Heart right ventricle (tissue), 16 donors: ENCODE measurements around the gene REX1BD. TPM values are rescaled to one million over a fixed set of nuclear protein-coding genes. Genes with fewer than 3 reads are reported as not detected.
A peak's percentile ranks its signal among the peaks of the same experiment; 100 is the strongest.

Experiments
- ATAC-seq, 8 donors: fragments of 200-7000 bp; cut with Tn5 transposase; one replicate each; pipeline ENCODE4 v1.9.1; 2020; ENCODE audit warnings: mild to moderate bottlenecking in 8 of 8, moderate library complexity in 8 of 8, moderate number of reproducible peaks in 1 of 8
- DNase-seq, 2 donors: peaks; one replicate each; pipeline ENCODE4 v3.0.0-alpha.2; 2020
- H3K27ac ChIP-seq, 10 donors: fragments of 200-600 bp; sonication (generic) in 2 of 10; one replicate each; pipeline versions ENCODE4 v1.5.0 to v1.8.0; 2020 to 2022; ENCODE audit warnings: mild to moderate bottlenecking in 3 of 10
- H3K27me3 ChIP-seq, 7 donors: fragments of 200-600 bp; one replicate each; pipeline ENCODE4 v1.8.0; 2021 to 2022; ENCODE audit warnings: mild to moderate bottlenecking in 2 of 7
- H3K36me3 ChIP-seq, 9 donors: fragments of 200-600 bp; sonication (generic) in 1 of 9; one replicate each; pipeline versions ENCODE4 v1.5.0 to v1.8.0; 2020 to 2022; ENCODE audit warnings: mild to moderate bottlenecking in 2 of 9
- H3K4me1 ChIP-seq, 9 donors: fragments of 200-600 bp; sonication (generic) in 1 of 9; one replicate each; pipeline versions ENCODE4 v1.5.0 to v1.8.0; 2020 to 2022; ENCODE audit warnings: mild to moderate bottlenecking in 4 of 9
- H3K4me3 ChIP-seq, 10 donors: fragments of 200-600 bp; sonication (generic) in 2 of 10; one replicate each; pipeline versions ENCODE4 v1.5.0 to v1.8.0; 2020 to 2022; ENCODE audit warnings: mild to moderate bottlenecking in 7 of 10, moderate library complexity in 2 of 10
- H3K9me3 ChIP-seq, 11 donors: fragments of 200-600 bp in 10 of 11; sonication (generic) in 2 of 11; one replicate each; pipeline versions ENCODE4 v1.5.0 to v1.8.0; 2013 to 2022; ENCODE audit warnings: mild to moderate bottlenecking in 2 of 11, control low read depth in 1 of 11, moderate library complexity in 1 of 11
- CTCF ChIP-seq, 9 donors: fragments of 200-600 bp; sonication (generic) in 2 of 9; IDR thresholded peaks; one replicate each; pipeline versions ENCODE4 v1.5.0 to v1.8.0; 2021 to 2022; ENCODE audit warnings: antibody characterized with exemption in 9 of 9, mild to moderate bottlenecking in 5 of 9, moderate library complexity in 1 of 9
- WGBS, 2 donors: extraction: QIAGEN DNeasy Blood & Tissue Kit; methylation state at CpG; one replicate each; pipeline ENCODE4 v1.1.7; 2013; ENCODE audit warnings: inconsistent platforms in 1 of 2; 5-methylcytosine and 5-hydroxymethylcytosine counted together
- intact Hi-C, 10 donors: fragments of 100-400 bp; cut with DNase I; formaldehyde crosslinking; loops; one replicate each; pipeline versions ENCODE4 v1.11.1 to v1.14.2; 2022
- polyA plus RNA-seq, 2 donors: library from polyadenylated mRNA; stranded (reverse); fragments of 200-250 nt; gene quantifications; one replicate each; pipeline ENCODE4 v1.2.3, GENCODE V29; 2013
- total RNA-seq, 10 donors: library from RNA; stranded (reverse); fragmentation: NEBNext Ultra II Directional in 3 of 10; extraction: Animal tissue kit (Norgen Biotek cat#: 25700) in 3 of 10; gene quantifications; one replicate each; pipeline versions ENCODE4 v1.2.1 to v1.2.4, GENCODE V29; 2021 to 2023
- donor health status: Arrhythmogenic right ventricular cardiomyopathy.
- donor health status: ischemic (EF 13 %, LVEDD 7.1; RV severe dilation, severe dysfunction).
- donor health status: healthy with polysubstance abuse.
- donor health status: DM: no; HTN: yes; CAD: no.
- donor health status: DM: no; HTN: no; CAD: no.
- donor health status: ischemic (EF 25% LVEDD 6.9; RV normal size, moderate dysfunction).
- donor health status: ischemic (EF 25% LVEDD 5.7; RV mildly dilated, moderate dysfunction).
- donor health status: healthy.
- donor health status: DM: yes; HTN: yes; CAD: no.
- donor health status: Ischemic cardiomyopathy.
- donor health status: ischemic (EF 35%, LVEDD 5.7; RV mildly dilated, moderate dysfunction).
- donor health status: nonischemic (EF 11% LVEDD 7.7; RV severe dilation, severe dysfunction).
- donor health status: DM: yes; HTN: yes; CAD: no.
- donor health status: PGD.
- donor health status: ischemic (EF 29% LVEDD 5.4; RV normal size, mild dysfunction).
- donor health status: nonischemic (EF 23%, LVEDD 6.1; RV moderate dilation, normal function).

REX1BD gene
- total and polyA plus RNA-seq, 12 donors = 58.5 to 107 (median 68.7) TPM

- no peak for TF ChIP-seq CTCF (IDR thresholded peaks at IDR 0.05)
- Histone ChIP-seq H3K4me1 (no peaks in the 10 kb centered on the region), H3K4me3 (no peak overlapping the region), H3K9me3 (no peaks in the 10 kb centered on the region), H3K27me3 (no peaks in the 10 kb centered on the region), H3K27ac (no peak overlapping the region), H3K36me3 (no peaks in the 10 kb centered on the region)
- ATAC-seq (no peak), DNase-seq (no peak)
- intact Hi-C loops = no loop called here
- 67 to 68% methylated on average over 6 of the region's 6 CpGs for WGBS, 2 donors
Measured at GRCh38 chr19:18551631-18552030, 37.0 kb upstream of the REX1BD start.

GRCh38 chr19:18557411-18558201 lies 31.0 kb upstream of the REX1BD start, which contains the start of gene KXD1:
TSS of gene KXD1 (plus strand) at chr19:18557870. CDS start at chr19:18562057, 4,187 bp downstream.
- ATAC-seq (peak; percentile 96 to 99 (median 98)), DNase-seq (peak; percentile 96 to 99)
- 1% methylated on average over 58 of the region's 58 CpGs for WGBS, 2 donors
- peaks cover 4 to 45% (median 28%) of the 10 kb centered on the region in 9 donors for H3K4me1 ChIP-seq
- peak within 1 kb of the TSS; percentile 71 to 96 (median 87) for H3K4me3 ChIP-seq
- H3K36me3 ChIP-seq = peaks cover 0 to 18% (median 0%) of the 10 kb centered on the region in 9 donors
- intact Hi-C loops = loop anchor here in 4 of 10 donors (1.0 to 5.0 kb wide), 4 partner anchors 14 to 80 kb away; partner anchors contain the start of genes ELL (in 4 of the 4) and FKBP8 (in 1 of the 4)
- H3K27ac ChIP-seq = peak within 1 kb of the TSS; percentile 66 to 98 (median 95)
- H3K27me3 ChIP-seq = no peaks in the 10 kb centered on the region
- H3K9me3 ChIP-seq = no peaks in the 10 kb centered on the region
- no peak for TF ChIP-seq CTCF (IDR thresholded peaks at IDR 0.05)

- TF ChIP-seq CTCF (IDR thresholded peaks at IDR 0.05) = no peak
- intact Hi-C loops = loop anchor here in 3 of 10 donors (5.0 kb wide), 2 partner anchors 36 to 81 kb away; partner anchors contain the start of gene ELL (in 3 of the 3)
- Histone ChIP-seq H3K9me3 (no peaks in the 10 kb centered on the region), H3K4me1 (peaks cover 4 to 46% (median 28%) of the 10 kb centered on the region in 9 donors), H3K27ac (peak overlapping the region; percentile 66 to 98 (median 95)), H3K36me3 (peaks cover 0 to 23% (median under 1%) of the 10 kb centered on the region in 9 donors), H3K27me3 (no peaks in the 10 kb centered on the region), H3K4me3 (peak overlapping the region; percentile 71 to 96 (median 87))
- WGBS, 2 donors = 5 to 6% methylated on average over 11 of the region's 11 CpGs
- DNase-seq (no peak), ATAC-seq (no peak)
Measured at GRCh38 chr19:18558202-18558555, 30.4 kb upstream of the REX1BD start.

- DNase-seq (no peak), ATAC-seq (no peak)
- H3K4me3 ChIP-seq = peak overlapping the region in 9 of 10 donors; percentile 71 to 94 (median 86)
- H3K4me1 ChIP-seq = peaks cover 4 to 46% (median 28%) of the 10 kb centered on the region in 9 donors
- intact Hi-C loops = loop anchor here in 3 of 10 donors (5.0 kb wide), 2 partner anchors 36 to 81 kb away; partner anchors contain the start of gene ELL (in 3 of the 3)
- H3K27ac ChIP-seq = peak overlapping the region in 9 of 10 donors; percentile 90 to 98 (median 95)
- no peak for TF ChIP-seq CTCF (IDR thresholded peaks at IDR 0.05)
- H3K27me3 ChIP-seq = no peaks in the 10 kb centered on the region
- 64 to 76% methylated on average over 3 of the region's 3 CpGs for WGBS, 2 donors
- H3K36me3 ChIP-seq = peaks cover 0 to 28% (median 4%) of the 10 kb centered on the region in 9 donors
- H3K9me3 ChIP-seq = no peaks in the 10 kb centered on the region
Measured at GRCh38 chr19:18558604-18559003, 30.0 kb upstream of the REX1BD start.
